GM19468 (cell line): Measurements from ENCODE around the gene SLC27A6.
"Not testable (repeated sequence)": the region's sequence is repeated elsewhere in the genome, so short reads cannot be mapped to it uniquely, and the experiment has no call there.

Experiments
- ATAC-seq: cut with Tn5 transposase; IDR thresholded peaks from one replicate; pipeline ENCODE4 v1.9.1; 2021; ENCODE audit warnings: mild to moderate bottlenecking, moderate library complexity, moderate number of reproducible peaks; ENCODE audit not compliant: unreplicated experiment; ENCODE audit errors: extremely low read depth

Gene SLC27A6

DNA sequence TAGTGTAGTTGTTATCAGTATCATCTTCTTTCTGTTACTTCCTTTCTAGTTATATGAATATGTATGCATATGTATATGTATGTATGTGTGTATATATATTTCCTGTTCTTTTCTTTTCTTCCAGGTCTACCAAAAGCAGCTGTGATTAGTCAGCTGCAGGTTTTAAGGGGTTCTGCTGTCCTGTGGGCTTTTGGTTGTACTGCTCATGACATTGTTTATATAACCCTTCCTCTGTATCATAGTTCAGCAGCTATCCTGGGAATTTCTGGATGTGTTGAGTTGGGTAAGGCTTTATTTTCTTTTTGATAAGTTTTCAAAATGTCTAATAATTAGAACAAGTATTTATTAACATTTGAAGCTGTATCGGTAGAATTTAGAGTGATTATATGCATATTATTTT is 23.2 kb downstream of the SLC27A6 start:
- ATAC-seq: no peak

DNA sequence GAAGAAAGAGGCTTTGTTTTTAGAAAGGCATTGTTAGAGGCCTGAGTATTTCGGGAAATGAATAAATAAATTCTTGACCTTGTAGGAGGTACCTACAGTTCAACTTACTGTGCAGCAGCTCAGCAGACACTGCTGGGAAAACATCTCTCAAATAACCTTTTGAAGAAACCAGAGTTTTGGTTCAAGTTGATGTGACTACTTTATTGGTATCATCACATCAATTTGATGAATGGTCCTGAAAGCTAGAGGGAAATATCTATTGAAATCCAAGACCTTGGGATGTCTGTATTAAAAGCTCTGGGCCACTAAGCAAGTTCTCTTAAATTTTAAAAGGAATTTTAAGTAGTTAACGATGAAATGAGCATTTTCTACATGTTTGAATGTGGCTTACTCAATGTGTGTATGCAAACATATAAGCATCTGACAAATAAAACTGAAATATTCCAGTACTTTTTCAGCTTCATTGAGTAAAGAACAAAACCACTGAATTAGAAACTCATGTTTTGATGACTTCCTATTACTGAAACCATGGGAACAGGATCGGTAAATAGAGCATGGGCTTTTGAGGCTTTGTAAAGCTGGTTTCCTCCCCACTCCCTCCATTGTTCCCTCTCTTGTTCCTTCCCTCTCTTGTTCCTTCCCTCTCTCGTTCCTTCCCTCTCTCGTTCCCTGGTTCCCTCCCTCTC is 36.7 kb downstream of the SLC27A6 start:
- no peak for ATAC-seq

DNA sequence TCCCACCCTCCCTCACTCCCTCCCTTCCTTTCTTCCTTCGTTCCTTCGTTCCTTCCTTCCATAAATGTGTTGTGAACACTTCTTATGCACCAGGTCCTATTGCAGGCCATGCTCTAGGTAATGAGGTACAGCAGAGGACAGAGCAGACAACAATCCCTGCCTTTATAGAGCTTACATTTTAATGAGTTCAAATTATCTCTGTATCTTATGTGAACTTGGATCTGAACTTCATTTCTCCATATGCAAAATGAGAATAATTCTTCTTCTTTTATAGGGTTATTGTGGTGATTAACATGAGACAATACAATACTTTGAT is 37.2 kb downstream of the SLC27A6 start:
- ATAC-seq: no peak

DNA sequence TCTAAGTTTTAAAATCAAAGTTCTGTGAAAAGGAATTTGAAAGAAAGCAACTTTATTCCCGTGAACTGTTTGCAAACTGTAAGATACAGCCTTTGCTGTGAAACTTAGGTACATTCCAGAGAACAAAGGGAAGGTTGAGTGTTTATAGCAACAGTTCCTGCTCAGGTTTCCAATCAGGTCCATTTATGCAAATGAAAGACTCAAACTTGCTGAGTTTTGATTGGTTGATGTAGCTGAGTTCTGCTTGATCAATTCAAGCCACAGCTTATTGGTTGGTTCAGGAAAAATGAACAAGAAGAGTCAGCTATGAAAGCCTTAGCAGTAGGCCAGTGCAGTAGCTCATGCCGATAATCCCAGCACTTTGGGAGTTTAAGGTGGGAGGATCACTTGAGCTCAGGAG is 37.9 kb downstream of the SLC27A6 start:
- no peak for ATAC-seq

DNA sequence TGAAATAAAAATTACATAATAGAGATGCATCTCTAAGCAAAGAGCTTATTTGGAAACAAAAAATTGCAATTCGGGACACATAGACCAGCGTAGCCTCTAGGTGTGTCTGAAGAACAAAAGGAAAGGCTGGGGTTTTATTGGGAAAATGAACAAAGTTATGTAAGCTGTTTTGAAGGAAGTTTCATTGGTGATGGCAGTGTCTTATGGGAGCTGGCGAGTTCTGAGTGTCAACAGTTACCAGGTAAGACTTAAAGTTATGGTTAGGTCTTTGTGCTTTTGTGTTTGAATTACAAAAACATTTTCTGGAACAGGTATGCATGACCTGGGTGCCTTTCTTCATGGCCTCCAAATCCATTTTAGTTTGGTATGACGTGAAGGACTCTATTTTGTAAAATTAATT is 48.9 kb downstream of the SLC27A6 start:
- ATAC-seq: no peak

DNA sequence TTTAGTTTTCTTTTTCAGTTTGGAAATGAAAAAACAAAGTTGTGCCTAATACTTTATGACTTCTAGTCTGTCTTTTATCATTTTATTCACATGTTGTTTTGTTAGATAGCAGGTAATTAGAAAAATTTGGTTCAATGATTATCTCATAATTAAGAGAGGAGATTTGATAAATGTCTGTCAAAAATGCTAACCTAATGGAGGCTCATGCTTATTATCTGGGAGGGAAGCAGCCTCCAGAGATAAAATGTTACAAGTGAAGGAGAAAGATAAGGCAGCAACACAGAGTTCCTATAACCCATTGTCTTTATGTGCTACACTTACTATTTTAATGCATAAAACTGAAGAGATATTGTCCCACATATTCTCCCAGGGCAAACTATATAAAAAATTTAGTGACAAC is 53.5 kb downstream of the SLC27A6 start:
- no peak for ATAC-seq

DNA sequence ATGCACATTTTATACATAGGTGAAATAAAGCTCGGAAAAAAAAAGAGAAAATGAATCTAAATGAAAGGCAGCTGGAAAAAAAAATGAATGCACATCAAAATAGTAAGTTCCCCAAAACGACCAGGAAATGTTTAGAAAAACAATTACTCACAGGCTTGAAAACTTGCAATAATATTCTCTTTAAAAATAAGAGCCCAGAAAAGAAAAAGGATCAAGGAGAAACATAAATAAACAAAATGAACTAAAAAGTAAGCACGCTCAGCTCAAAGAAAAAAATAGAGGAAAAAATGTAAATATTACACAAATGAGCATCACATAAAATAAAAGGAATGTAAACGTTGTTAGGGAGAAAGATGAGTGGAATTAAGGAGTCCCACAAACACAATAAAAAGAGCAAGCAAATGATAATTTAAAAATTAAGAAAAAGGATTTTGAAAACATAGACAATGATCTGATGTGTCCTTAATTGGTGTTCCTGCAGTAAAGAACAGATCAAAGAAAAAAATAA is 54.2 kb downstream of the SLC27A6 start:
- no peak for ATAC-seq

DNA sequence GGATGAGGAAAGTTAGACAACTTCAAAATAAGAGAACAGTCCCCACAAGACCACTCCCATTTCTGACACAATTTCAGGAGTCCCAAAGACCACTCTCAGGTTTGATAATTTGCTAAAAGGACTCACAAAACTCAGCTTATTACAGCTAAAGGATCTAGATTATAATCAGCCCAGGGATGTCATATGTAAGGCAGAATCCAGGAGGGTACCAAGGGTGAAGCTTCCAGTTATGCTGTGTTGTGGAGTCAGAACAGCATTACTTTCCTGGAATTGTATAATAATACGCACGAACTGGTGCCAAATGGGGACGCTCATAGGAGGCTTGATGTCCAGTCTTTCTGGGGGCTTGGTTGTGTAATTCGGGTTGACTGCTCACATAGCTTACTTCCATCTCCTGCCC is 55.4 kb downstream of the SLC27A6 start:
- ATAC-seq: no peak

DNA sequence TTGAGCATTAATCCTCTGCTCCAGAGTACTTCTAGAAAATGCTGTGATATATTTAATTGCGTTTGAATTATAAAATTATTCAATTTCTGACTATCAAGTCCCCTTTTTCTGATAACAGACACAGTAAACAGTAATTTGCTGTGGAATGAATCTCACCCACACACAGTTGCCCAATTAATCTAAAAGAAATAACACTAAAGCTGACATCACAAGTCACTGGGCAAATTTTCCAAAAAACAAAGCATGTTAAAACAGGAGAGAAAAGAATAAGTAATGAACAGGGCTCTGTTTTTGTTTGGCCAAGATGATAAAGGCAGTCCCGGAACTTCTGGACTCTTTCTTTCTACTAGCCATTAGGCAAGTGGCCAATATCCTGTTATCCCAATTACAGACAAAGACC is 56.5 kb downstream of the SLC27A6 start:
- ATAC-seq: no peak

DNA sequence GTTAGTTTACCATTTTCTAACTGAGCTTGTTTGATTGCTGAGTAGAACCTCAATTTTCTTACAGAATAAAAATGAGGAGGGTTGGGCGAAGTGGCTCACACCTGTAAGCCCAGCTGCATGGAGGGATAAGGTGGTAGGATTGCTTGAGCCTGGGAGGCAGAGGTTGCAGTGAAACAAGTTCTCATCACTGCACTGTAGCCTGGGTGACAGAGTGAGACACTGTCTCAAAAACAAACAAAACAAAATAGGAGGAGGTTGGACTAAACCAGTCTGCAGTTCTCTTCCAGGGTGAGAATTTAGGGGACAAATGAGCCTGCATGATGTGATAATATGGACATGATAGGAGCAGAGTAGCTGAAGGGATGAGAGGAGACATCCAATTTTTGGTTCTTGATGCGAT is 57.3 kb downstream of the SLC27A6 start:
- no peak for ATAC-seq

DNA sequence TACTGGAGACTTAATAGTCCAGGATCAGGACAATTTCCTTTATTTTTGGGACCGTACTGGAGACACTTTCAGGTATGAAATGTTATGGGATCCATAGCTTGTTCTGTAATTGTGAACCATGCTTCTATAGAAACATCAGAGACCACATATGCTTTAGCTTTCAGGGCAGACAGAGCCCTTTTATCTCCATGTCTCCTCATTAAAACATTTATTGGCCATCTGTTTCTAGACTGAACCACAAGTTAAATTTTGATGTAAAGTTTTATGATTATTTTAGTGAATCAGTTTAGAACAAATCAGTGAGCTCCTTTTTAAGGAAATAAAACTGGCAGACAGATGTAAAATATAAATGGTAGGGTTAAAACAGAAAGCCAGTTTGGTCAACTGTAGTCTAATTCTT is 62.0 kb downstream of the SLC27A6 start:
- ATAC-seq: no peak

DNA sequence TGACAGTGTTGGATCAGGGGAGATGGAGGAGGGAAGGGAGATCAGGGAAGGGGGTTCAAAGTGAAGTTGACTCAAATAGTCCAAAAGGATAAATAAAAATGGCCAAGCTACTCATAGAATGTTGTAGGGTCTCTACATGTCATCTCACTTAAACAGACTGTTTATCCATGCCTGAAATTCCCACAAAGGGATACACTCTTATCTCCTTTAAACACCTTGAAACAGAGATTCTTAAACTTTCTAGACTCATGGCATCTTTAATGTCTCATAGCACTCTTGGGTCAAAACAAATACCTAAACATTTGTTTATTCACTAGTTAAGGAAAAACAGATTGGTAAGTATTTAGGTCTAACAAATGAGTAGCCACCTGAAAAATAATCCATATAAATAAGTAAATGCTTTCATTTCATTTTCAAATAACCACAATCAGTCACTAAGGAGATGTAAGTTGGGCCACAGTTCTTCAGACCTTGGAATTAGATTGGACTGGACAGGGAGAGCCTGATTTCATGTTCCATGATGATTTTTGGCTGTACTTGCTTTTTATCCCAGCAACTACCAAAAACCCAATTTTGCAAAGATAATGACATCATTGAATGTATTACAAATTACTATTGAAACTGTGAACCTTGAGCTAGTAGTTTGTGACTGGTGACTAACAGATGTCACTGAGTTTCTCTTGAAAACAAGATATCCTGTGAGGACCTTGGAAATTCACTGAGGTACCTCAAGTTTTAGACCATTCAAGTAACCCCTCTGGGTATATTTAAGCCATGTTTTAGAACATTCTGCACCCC is 66.8 kb downstream of the SLC27A6 start:
- ATAC-seq: no peak

DNA sequence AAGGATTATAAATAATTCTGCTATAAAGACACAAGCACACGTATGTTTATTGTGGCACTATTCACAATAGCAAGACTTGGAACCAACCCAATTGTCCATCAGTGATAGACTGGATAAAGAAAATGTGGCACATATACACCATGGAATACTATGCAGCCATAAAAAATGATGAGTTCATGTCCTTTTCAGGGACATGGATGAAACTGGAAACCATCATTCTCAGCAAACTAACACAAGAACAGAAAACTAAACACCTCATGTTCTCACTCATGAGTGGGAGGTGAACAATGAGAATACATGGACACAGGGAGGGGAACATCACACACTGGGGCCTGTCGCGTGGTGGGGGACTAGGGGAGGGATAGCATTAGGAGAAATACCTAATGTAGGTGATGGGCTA is 71.0 kb downstream of the SLC27A6 start:
- not testable (repeated sequence) for ATAC-seq

DNA sequence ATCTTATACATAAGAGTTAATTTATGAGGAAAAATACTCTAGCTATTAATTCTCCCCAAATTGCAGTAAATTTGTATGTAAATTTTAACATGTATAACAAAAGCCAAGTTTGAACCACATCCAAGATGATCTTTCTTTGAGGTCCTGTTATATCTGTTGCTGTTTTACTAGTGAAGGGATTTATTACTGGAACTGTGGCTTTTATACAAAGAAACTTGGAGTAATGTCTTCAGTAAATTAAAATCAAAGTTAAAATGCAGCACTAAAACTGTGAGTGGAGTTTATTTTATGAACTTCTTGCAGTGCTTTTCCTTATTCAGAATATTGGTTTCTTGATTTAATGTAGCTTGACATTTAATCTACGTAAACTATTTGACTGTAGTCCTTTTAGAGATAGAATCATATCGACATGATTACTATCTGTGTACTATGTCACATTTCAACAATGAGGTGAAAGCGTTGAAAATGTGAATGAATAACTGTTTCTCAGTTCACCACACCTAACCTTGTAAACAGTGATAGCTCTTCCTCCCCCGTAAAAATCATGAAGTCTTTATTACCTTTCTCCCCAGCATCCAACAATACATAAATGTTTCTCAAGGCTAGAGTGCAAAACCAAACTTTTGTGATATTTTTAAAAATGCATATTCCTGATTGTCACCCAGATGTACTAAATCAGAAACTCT is 76.1 kb downstream of the SLC27A6 start:
- ATAC-seq: no peak

DNA sequence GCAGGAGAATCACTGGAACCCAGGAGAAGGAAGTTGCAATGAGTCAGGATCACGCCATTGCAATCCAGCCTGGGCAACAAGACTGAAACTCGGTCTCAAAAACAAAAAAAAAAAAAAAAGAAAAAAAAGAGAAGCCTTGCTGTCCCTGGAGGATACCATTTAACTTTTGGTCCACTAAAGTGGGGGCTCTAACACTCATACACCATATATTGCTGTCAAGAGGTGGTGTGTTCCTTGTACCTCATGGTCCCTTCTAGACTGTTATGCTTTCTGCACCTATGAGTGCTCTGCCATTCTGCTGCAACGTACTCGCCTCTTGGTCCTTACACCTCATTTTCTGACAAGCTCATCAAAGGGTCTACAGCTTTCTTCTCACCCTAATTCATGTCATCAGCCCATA is 77.0 kb downstream of the SLC27A6 start:
- no peak for ATAC-seq

DNA sequence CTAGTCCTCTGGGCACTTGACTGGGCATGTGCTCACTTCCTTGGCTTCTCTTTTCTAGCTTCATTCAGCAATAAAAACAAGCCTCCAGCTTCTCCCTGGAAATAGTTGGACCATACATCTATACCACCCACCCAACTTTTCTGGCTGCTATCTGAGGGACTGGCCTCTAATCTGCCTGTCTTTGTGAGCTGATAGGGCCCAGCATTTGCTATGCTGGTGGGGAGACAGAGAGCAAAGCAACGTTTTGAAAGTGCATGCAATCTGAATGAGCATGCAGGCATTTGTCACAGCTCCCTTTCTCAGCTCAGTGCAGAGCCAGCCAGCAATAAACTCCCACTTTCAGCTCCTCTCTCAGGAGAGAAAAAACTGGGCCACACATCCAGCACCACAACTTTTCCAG is 78.6 kb downstream of the SLC27A6 start:
- ATAC-seq: no peak

DNA sequence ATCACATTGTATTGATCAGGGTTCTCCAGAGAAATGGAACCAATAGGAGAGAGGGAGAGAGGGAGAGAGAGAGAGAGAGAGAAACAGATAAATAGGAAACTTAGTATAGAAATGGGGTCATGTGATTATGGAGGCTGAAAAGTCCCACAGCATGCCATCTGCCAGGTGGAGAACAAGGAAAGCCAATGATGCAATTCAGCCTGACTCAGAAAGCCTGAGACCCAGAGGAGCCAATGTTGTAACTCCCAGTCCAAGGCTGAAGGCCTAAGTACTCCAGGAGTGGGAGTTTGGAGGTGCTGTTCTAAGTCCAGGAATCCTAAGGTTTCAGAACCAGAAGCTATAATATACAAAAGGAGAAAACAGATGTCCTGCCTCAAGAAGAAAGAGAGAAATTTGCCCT is 80.9 kb downstream of the SLC27A6 start:
- no peak for ATAC-seq

DNA sequence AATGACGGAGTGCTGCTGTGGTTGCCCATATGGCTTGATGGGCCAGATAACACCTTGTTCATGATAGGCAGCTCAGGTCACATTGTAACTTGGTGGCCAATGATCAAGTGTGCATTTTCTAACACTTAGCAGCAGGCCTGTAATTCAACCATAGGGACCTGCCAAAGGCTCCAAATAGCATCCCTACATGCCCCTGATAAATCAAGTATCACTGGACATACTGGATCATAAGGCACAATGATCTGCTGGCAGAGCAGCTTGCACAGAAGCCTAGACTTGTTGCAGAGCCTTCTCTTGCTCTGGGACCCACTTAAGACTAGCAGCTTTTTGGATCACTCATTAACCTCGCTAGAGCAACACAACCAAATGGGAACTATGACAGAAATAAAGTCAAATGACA is 83.2 kb downstream of the SLC27A6 start:
- no peak for ATAC-seq

DNA sequence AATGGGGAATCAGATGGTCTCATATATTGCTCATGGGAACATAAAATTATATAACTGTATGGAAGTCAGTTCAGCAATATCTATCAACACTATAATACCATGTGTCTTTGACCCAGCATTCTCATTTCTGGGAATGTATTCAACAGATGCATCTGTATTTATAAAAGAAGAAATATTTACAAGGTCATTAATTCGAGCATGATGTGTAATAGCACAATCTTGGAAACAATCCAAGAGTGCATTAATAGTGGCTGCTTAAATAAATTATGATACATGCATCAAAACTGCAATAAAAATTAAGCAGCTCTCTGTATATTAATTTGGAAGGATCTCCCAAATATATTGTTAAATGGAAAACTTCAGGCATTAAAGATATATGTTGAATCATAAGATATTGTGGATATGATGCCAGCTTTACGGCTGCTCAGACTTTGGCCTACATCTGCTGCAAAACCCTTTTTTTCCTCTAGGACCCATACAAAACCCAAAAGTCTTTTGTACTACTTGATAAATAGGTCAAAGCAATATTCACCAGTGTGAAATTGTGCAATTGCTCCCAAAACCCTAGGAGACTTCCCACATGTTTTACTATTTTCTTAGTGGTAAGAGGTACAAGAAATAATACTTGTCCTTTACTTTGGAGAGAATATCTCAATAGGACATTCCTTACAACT is 84.0 kb downstream of the SLC27A6 start:
- no peak for ATAC-seq

DNA sequence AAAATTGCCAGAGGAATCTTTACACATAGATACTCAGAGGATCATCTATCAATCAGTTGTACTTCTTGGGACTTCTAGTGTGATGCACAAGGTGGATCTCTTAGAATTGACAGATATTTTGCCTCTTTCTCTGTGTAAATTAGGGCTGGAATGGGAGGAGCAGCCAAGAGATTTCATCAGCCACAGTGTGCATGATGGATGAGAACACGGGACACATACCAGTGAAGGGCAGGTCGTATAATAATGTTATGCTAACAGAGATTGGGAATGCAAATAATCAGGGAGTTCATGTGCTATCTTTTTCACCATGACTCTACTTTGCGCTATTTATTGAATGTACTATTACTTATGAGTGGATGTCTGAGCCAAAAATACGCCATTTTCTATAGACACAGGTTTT is 86.0 kb downstream of the SLC27A6 start:
- no peak for ATAC-seq

DNA sequence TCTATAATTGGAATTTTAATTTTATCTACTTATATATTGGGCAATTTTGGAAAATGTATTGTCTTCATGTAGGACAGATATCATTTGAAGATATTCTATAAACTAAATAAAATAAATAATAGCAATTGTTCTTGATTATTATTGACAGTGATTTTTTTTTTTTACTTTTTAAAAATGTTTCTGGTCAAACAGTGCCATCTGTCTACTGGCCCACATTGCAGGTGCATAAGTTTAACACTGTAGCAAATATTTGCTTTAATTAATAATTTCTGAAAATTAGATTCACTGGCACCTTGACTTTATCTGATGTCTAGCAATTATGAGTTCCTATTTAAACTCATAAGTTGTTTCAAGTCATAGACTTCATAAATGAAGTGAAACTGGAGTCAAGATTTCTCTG is 88.2 kb downstream of the SLC27A6 start:
- ATAC-seq: no peak
